Fibroblast of lung (primary cell): ENCODE data around the gene TNFRSF1A.

Experiments used
- CTCF ChIP-seq, 2 donors: IDR thresholded peaks in 1 of 2; conservative IDR thresholded peaks in 1 of 2; 1 replicate in 1 of 2; 2 replicates in 1 of 2; pipeline ENCODE4 v1.5.1; 2011 to 2012; ENCODE audit warnings: low read length in 2 of 2, control low read depth in 1 of 2, inconsistent platforms in 1 of 2, low read depth in 1 of 2, mild to moderate bottlenecking in 1 of 2
- EZH2 ChIP-seq: IDR thresholded peaks from 2 replicates; pipeline ENCODE4 v1.5.1; 2012; ENCODE audit warnings: low read length, control low read depth, mild to moderate bottlenecking; ENCODE audit errors: missing control alignments

DNA sequence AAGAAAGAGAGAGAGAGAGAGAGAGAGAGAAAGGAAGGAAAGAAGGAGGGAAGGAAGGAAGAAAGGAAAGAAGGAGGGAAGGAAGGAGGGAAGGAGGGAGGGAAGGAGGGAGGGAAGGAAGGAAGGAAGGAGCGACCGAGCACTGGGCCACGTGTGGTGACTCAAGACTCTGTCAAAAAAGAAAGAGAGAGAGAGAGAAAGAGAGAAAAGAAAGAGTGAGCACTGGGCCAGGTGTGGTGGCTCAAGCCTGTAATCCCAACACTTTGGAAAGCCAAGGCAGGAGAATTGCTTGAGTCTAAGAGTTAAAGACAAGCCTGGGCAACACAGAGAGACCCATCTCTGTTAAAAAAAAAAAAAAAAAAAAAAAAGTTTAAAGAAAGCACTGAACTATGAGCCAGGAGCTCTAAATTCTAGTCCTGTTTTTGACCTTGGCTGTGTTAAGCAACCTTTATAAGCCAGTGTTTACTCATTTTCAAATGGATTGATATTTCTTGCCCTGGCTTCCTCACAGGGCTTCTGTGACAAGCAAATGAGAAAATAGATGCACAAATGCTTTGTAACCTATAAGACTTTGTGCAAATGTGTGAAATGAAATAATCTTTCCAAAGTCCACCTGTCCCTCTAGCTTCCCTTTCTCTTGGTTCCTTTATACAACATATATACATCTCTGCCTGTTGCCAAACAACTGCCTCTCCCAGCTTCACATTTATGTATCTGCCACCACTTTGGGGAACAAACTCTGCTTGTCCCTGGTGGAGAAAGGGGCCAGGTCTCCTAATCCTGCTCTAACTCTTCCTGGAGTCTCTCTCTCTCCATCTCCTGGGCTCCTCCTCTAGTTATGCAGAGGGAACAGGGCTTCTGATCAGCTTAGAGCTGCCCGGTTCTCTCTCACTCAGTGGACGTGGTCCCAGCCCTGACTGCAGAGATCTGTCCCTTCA lies 47.5 kb downstream of the TNFRSF1A start:
- no peak for TF ChIP-seq CTCF (conservative IDR thresholded peaks at IDR 0.05 in 1 of 2, IDR thresholded peaks at IDR 0.05 in 1 of 2; ENCODE audit: low read depth in 1 of 2, low read length in 2 of 2)
- no peak for TF ChIP-seq EZH2
